ENCODE results near the gene SULT4A1.

SULT4A1 gene

GRCh38 chr22:43828725-43828997 lies 33.7 kb downstream of the SULT4A1 start:
- DNase-seq (ENCODE audit: low read depth), result no peak

- DNase-seq (ENCODE audit: low read depth), result no peak
Observed at GRCh38 chr22:43827926-43828724, 34.2 kb downstream of the SULT4A1 start.

DNA sequence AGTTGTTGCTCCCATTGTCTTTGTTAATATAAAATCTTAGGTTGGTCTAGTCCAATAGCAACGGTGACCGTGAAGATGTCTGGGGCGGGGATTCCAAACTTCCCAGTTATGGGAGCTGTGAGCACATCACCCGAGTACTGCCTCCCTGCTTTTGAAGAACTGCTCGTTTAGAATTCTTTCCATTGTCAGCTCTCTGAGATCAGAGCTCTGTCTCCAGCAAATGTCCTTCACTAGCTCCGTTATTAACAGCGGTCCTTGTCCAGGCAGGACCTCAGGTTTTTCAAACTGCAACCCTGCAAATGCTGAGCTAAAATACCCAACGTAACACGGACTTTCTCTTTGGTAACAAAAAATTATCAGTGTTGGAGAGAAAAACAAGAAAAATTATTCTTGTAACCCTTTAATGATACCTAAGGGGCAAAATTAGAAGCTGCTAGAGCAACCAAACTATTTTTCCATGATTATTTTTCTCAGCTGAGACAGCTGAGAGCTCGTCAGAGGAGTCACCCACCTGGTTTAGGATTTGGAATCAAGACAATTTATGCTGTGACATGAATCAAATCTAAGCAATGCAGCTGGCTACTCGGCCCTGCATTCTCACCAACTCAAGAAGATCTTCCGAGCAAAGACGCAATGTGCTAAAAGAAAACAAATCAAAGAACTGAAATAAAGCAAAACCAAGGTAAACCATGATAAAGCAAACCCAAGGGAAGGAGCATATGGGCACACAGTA lies 35.1 kb downstream of the SULT4A1 start:
- DNase-seq (ENCODE audit: low read depth), result no peak

- DNase-seq (ENCODE audit: low read depth), result no peak
Observed at GRCh38 chr22:43826142-43827002, 35.9 kb downstream of the SULT4A1 start.

GRCh38 chr22:43825651-43826050 lies 36.7 kb downstream of the SULT4A1 start:
- DNase-seq (ENCODE audit: low read depth), result no peak

- DNase-seq (ENCODE audit: low read depth), result no peak
Observed at GRCh38 chr22:43824724-43825420, 37.4 kb downstream of the SULT4A1 start.

- no peak for DNase-seq (ENCODE audit: low read depth)
Observed at GRCh38 chr22:43823911-43824665, 38.2 kb downstream of the SULT4A1 start.

- DNase-seq (ENCODE audit: low read depth), result no peak
Observed at GRCh38 chr22:43823353-43823908, 38.9 kb downstream of the SULT4A1 start.

DNA sequence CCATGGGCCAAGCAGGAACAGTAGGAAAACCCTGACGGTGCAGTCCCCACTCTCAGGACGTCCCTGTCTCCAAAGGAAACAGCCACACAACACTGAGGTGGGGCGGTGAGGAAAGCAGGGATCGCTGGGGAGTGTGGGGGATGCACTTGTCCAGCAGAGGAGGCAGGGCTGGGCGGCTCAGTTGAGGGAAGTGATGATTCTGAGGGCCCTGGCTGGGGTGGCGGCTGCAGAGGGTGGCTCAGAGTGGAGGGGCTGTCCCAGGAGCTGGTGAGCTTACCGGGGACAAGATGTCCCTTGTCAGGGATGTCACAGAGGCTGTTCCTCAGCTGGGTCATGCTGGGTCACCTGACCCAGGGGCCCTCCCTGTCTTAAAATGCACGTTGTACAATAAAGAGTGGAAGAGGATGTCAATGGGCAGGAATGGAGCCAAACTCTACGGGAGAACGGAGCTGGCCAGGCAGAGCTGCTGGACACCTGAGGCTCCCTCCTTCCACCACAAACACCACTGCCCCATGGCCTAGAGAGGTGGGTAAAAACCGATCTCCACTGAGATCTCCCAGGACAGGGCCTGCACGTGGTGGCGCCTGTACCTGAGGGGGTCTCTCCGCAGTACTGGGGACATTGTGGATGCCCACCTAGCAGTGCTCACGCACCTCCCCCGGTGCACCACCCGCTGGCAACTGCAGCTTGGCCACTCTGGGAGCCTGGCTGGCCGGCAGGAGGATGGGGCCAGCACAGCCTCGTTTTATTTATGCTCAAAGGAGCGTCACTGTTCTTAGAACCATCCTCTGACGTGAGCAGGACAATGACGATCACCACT lies 40.5 kb downstream of the SULT4A1 start:
- no peak for DNase-seq (ENCODE audit: low read depth)

GRCh38 chr22:43820651-43821305 lies 41.5 kb downstream of the SULT4A1 start:
- DNase-seq (ENCODE audit: low read depth), result no peak

DNA sequence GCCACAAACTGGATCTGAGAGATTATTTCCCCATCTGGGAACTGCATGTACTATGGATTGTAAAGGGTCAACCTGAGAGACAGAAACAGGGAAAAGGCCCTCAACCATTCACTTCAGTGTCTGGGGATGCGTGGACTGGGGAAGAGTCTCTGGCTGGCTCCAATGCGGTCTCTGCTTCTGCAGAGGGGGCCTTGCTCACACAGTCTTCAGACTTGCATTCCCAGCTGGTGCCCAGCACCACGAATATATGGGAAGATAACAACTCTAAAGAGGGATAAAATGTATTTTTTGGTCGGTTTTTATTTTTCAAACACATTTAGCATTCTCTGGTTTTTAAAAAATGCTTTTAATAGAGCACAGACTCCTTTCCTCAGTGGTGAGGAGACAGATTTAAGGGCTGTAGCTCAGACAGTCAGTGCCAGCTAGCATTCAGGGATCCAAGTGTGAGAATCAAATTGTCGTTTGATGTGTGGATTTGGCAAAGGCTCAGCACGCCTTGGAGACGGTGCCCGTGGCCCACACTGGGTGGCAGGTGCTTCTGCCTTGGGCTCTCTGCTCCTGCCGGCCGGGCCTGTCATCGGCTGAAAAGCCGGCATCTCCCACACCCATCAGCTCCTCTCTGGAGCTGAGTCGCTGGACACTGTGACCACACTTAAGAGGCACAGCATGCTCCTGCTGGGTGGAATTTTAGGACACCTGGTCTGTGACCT lies 42.2 kb downstream of the SULT4A1 start:
- no peak for DNase-seq (ENCODE audit: low read depth)

DNA sequence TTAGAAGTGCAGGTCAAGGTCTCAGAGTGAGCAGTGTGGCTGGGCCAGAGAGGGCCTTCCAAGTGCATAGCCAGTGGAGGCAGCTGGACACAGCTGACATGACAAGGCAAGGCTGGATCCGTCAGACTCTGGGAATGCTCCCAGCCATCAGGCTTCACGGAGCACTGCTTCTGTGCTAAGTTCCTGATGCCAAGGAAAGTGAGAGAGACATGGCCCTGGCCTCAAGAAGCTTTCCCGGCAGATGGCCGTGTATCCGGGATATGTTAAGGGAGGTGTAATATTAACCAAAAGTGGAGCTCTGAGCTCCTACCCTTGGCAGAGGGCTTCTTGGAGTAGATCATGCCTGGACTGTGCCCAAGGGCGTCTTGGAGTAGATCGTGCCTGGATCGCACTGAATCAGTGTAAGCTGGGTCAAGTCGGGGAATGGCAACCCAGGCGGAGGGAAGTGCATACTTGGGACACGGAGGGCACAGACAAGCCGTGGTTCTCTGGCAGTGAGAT lies 42.8 kb downstream of the SULT4A1 start:
- DNase-seq (ENCODE audit: low read depth), result no peak

DNA sequence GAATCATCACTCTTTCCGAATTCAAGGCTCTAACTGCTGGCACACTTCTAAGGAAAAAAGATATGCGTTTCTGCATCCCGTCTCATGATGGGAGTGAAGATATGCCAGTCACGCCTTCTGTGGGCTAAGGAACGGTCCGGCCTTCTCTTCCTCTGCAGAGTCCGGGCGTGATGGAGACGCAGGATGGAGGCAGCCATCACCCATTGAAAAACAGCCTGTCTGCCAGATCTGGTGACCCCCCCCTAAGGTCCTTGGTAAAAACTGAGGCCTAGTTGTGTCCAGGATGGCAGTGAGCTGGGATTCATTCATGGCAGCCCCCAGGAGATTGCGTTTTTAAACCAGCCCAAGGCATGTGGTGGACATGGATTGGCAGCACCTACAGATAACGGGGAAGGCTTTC lies 43.3 kb downstream of the SULT4A1 start:
- no peak for DNase-seq (ENCODE audit: low read depth)

- DNase-seq (ENCODE audit: low read depth), result no peak
Observed at GRCh38 chr22:43817402-43817801, 44.9 kb downstream of the SULT4A1 start.

DNA sequence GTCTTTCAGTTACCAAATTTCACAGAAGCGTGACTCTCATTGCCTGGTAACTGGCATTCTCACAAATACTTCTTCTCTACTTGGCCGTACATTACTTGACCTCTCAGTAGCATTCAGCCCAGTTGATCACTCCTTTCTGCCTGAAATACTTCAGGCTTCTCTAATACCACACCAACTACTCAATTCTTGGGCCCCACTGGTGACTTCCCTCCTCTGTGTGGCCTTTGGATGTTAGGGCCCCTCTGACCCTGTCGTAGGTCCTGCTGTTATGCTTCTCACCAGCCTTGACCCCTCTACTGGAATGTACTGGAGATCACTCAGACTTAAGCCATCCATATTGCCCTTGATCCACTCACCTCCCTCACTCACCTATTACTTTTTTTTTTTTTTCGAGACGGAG lies 48.0 kb downstream of the SULT4A1 start:
- no peak for DNase-seq (ENCODE audit: low read depth)

GRCh38 chr22:43812890-43813289 lies 49.4 kb downstream of the SULT4A1 start:
- no peak for DNase-seq (ENCODE audit: low read depth)

DNA sequence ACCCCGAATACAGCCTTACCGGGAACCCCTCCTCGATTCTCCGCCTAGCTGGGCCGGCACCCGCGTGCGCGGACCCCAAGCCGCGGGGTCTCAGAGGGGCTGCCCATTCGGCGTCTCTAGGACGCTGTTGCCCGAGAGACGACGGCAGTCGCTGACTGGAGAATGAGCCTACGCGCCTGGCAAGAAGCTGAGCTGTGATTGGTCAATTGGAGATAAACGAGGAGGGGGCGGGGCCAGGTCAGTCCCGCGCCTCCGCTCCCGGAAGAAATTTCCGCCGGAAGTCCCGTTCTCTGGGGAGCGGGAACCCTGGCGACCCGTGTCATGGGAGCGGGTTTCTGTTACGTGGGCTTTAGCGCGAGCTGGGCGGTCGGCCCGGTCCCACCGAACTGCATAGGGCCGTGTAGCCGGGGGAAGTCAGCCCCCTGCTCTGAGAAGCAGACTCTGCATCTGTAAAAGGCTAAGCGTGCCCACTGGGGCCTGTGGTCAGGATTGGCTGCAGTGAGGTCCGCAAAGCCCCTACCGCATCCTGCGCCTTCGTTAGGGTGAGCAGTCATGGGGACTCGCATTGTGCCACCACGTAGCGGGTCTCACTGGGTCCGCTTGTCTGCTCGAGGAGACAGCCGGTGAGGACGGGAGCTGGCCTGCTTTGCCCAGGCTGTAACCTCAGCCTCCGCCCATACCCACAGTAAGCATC lies 50.0 kb downstream of the SULT4A1 start, which contains the start of gene EFCAB6:
Gene EFCAB6 (minus strand): TSS at position 157 of the 694 bp plus-strand sequence. CDS start 29,987 bp downstream, outside the sequence.
- peak; percentile 85 for DNase-seq (ENCODE audit: low read depth)

- no peak for DNase-seq (ENCODE audit: low read depth)
Observed at GRCh38 chr22:43811777-43812148, 50.5 kb downstream of the SULT4A1 start.

Data from activated T-cell treated with anti-CD3 and anti-CD28 coated beads for 48 hours (primary cell).